Cerebellar nuclear complex (tissue), 1 donor: ENCODE results near the gene COIL.
"Not testable (repeated sequence)": the region's sequence is repeated elsewhere in the genome, so short reads cannot be mapped to it uniquely, and the experiment has no call there.

Experiments used
- DNase-seq, 2 experiments: peaks; one replicate each; lab custom pipeline; 2025; lab: John Stamatoyannopoulos, UW

The COIL gene, protein sequence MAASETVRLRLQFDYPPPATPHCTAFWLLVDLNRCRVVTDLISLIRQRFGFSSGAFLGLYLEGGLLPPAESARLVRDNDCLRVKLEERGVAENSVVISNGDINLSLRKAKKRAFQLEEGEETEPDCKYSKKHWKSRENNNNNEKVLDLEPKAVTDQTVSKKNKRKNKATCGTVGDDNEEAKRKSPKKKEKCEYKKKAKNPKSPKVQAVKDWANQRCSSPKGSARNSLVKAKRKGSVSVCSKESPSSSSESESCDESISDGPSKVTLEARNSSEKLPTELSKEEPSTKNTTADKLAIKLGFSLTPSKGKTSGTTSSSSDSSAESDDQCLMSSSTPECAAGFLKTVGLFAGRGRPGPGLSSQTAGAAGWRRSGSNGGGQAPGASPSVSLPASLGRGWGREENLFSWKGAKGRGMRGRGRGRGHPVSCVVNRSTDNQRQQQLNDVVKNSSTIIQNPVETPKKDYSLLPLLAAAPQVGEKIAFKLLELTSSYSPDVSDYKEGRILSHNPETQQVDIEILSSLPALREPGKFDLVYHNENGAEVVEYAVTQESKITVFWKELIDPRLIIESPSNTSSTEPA

DNA sequence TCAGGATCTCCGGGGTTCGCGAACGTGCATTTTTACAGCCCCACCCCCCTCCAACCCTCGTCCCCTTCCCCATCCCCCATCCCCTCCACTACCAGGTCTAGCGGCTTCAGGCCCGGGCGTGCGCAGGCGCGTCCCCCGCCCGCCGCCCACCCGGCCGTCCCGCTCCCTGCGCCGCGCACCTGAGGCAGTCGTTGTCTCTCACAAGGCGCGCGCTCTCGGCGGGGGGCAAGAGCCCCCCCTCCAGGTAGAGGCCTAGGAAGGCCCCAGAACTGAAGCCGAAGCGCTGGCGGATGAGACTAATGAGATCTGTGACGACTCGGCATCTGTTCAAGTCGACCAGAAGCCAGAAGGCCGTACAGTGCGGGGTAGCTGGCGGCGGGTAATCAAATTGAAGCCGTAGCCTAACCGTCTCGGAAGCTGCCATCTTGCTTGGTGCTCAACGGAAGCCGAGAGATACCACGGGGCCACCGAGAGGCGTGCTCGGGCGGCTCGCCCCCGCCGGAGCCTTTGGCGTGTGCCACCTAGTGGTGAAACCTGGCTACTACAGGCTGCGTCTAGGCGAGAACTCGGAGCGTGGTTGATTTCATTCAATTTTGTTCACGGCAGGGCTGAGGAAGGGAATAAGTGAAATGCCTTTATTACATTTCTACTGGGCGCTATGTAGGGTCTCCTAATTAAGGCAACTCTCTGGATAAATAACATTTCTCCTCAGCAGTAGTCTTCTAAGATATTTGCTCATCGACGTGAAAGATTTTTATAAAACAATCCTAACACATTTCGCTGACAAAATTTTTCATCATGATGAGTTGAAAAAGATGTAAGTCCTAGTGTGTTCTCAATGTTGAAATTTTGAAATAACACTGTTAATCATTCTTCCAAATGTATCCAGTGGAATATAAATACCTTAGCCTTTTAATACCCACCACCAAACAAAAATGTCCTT lies at the start of gene COIL:
Gene COIL, minus strand, starts transcription at position 455 of the 943 bp plus-strand sequence. Its CDS starts 31 bp downstream, at position 424.
- DNase-seq: peak in 1 of 2 experiments; percentile 83

DNA sequence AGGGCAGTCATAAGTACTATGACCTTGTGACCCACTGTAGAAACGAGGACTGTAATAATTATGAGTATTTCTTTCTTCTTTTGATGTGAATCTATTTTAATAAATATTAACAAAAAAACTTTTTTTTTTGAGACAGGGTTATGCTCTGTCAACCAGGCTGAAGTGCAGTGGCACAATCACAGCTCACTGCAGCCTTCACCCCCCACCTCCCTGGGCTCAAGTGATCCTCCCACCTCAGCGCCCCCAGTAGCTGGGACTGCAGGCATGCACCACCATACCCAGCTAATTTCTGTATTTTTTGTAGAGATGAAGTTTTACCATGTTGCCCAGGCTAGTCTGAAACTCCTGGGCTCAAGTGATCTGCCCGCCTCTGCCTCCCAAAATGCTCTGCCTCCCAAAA lies 49.6 kb upstream of the COIL start:
- DNase-seq: no peak

DNA sequence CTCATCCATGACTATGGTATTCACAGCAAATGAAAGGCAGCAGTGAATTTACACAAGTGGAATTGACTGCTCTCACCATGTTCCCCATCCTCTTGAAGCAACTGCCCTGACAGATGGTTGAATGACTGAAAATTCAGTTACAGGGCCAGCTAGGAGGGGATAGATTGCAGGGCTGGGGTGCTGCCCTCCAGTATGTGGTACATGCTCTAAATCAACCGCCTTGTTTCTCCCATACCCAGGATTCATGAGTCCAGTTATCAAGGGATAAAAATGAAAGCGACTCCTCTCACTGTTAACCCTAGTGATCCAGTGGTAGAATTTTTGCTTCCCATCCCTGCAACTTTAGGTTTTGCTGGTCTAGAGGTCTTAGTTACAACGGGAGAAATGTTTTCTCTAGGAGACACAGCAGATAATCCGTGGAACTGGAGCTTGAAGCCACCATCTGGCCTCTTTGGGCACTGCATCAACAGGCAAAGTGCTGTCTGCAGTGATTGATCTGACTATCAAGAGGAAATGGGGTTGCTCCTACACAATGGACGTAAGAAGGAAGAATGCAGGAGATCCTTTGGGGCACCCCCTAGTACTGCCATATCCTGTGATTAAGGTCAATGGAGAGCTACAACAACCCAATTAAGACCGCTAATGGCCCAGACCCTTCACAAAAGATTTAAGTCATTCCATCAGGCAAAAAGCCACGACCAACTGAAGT lies 49.0 kb upstream of the COIL start:
- no peak for DNase-seq

DNA sequence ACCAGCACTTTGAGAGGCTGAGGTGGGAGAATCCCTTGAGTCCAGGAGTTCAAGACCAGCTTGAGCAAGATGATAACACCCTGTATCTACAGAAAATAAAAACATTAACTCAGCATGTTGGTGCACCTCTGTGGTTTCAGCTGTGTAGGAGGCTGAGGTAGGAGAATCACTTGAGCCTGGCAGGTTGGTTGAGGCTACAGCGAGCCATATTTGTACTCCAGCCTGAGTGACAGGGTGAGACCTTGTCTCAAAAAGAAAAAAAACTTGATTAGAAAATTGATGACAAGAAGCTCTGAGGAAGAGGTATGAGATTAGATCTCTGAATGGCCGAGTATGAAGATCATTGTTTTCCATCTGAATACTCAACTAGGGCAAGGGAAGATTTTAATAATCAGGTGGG lies 48.1 kb upstream of the COIL start:
- no peak for DNase-seq

DNA sequence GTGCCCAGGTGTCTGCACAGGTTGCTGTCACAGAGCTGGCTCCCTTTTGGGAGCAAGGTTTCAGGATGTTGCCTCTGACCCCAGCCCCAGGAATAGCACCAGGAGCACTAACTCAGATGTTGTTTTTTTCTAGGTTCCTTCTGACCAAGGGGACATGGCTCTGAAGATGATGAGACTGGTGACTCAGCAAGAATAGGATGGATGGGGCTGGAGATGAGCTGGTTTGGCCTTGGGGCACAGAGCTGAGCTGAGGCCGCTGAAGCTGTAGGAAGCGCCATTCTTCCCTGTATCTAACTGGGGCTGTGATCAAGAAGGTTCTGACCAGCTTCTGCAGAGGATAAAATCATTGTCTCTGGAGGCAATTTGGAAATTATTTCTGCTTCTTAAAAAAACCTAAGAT lies 45.2 kb upstream of the COIL start:
- no peak for DNase-seq

DNA sequence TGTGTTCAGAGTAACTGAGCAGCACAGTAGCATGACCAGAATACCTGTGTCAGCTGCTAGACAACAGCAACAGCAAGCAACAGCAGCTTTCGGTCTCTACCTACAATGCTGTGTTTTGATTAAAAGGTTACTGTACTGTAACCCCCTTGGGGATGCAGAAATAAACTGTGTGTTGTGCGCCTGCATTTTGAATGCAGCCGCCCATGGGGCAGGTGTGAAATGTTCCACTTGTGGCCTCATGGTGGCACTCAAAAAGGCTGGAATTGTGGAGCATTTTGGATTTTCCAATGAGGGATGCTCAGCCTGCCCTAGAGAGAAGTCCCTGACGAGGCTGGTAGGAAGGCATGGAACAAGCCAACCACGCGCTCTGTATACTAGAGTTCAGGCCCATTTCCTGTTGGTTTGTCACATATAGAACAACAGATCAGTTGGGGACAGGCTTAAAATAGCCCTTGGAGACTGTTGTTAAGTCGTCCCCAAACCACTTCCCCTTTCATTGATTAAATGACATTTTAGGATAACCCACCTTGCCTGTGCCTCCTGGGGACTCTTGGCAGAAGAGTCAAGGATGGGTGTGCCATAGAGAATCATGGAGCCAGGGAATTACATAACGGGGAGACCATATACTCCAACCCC lies 44.2 kb upstream of the COIL start:
- no peak for DNase-seq

DNA sequence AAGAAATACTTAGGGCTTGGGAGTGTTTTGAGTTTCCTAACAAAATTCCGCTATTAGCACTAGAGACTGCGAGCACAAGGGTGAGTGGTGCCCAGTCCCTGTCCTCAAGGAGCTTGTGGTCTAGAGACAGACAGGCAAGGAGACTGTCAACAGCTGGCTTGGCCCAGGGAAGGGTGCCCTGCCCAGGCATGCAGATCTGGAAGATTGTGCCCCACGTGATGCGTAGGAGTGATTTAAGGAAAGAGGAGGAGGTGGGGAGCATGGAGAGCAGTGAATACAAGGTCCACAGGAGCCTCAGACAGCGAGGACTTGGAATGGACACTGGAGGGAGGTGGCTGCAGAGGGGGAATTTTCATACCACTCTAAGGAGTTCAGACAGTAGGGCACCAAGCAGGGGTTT lies 42.1 kb upstream of the COIL start:
- no peak for DNase-seq

DNA sequence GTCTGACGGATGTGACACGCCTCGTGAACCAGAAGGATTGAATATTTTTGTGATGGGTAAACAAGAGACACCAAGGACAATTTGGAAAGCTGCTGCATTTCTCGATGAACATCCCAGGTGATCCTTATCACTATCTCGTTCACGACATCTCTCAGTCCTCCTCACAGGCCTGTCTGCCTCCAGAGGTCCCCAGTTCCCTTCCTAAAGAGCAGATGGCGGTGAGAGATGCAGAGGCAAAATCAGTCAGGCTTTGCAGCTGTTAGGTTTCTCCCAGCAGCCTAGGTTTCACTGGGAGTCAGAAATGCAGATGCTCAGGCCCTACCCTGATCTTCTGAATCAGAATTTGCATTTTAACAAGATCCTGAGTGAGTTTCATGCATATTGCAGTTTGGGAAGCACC lies 40.7 kb upstream of the COIL start:
- no peak for DNase-seq

DNA sequence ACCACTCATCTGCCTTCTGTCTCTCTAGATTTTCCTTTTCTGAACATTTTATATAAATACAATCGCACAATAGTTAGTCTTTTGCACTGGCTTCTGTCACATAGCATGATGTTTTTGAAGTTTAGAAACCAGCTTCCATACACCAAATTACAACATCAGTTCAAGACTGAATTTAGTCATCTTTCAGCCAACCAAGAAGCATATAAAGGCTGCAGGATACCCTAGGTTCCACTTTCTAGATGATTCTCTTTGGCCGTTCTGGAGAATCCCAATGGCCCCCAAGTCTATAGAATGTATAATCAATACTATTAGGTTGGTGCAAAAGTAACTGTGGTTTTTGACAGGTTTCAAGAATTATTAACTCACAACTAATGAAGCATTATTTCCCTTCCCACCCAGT lies 36.5 kb upstream of the COIL start:
- DNase-seq: no peak

DNA sequence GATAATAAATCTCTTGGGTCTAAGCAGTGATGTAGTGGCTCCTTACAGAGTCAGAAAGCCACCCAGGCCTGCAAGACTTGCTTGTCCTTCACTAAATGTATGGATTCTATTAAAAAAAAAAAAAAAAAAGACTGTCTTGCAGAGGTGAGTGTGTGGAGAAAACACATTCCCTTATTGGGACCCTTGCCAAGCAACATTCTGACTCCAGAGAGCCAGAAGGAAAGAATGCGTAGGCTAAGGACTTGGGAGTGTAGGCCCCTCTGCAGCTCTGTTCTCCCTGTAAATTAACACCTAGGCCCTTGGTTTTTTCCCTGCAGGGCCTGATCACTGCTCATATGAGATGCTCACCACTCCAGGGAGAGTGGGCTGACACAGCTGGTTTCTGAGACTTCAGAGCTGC lies 34.9 kb upstream of the COIL start:
- DNase-seq: no peak

DNA sequence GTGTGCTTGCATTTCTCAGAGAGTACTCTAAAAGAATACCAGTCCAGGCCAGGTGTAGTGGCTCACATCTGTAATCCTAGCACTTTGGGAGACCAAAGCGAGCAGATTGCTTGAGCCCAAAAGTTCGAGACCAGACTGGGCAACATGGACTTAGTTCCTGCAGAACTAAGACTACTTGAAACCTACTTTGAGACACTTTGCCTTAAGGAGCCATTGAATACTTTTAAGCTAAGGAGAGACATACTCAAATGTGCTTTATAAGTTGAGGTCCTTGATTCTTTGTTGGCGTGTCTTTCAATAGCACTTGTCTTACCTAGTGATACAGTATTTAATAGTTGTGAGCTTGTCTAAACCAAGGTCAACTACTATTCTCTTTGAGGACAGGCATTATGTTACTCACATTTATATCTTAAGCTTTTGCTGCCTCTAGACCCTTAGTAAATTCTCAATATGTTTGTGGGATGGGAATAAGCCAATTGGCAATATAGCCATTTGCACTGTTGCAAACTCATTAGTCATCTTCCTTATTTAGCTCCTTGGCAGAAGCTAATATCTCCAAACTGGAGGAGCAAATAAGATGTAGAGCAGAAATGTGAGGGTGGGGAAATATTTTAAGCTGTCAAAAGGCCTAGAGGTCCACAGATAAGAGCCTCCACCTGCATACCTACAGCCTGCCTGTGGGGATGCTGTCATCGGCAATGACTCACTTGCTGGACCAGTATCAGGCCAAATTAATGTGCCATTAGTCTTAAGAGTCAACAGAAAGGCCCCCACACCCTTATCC lies 33.4 kb upstream of the COIL start:
- DNase-seq: no peak

DNA sequence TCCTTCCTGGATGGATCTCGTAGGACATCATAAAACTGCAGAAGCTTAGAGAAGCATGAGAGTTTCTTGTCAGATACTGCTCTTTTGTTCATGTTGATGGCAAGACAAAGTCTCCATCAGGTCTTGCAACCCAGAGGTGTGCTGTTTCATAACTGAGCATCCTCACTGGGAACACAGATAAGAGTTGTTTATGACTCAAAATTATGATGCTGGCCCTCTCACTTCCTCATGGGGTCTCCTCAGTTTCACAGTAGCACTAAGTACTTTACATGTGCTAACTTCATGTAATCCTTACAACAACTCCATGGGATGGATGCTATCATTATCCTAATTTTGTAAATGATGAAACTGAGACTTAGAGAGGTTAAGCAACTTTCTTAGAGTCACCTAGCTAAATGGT lies 31.5 kb upstream of the COIL start:
- DNase-seq: no peak

DNA sequence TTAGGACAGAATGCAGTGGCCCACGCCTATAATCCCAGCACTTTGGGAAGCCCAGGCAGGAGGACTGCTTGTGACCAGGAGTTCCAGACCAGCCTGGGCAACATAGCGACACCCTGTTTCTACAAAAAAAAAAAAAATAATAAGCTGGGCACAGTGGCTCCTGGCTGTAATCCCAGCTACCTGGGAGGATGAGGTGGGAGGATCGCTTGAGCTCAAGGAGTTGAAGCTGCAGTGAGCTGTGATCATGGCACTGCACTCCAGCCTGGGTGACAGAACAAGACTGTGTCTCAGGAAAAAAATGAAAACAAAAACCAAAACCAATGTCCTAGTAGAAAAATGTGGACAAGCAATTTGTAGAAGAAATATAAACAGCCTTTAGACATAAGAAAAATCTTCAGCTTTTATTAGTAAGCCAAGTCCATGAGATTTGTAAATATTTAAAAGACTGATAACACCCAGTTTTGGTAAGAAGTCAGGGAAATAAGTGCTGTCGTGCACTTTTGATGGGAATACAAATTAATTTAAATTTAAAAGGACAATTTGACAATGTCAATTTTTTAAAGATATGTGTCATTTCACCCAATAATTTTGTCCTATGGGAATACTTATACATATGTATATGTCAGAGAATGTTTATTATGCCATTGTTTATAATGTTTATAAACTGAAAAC lies 28.2 kb upstream of the COIL start:
- no peak for DNase-seq

DNA sequence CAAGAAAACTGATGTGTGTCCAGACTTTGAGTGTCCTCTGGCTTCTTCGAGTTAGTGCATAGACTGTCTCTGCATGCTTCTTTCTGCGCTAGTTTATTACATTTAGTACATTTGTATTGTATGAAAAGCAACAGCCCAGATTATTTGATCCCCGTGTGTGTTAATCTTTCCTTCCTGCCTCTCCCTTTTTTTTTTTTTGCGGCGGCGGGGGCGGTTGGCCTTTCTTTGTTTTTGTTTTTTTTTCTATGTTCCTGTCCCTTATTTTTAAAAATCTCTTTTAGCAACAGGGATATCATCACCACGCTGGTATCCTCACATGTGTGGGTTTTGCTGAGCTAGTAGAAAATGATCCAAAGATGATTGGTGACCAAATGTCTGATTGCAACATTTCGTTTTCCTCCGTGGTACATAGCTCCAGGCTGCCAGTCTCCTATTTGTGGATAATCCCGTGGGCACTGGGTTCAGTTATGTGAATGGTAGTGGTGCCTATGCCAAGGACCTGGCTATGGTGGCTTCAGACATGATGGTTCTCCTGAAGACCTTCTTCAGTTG lies 26.5 kb upstream of the COIL start:
- no peak for DNase-seq

DNA sequence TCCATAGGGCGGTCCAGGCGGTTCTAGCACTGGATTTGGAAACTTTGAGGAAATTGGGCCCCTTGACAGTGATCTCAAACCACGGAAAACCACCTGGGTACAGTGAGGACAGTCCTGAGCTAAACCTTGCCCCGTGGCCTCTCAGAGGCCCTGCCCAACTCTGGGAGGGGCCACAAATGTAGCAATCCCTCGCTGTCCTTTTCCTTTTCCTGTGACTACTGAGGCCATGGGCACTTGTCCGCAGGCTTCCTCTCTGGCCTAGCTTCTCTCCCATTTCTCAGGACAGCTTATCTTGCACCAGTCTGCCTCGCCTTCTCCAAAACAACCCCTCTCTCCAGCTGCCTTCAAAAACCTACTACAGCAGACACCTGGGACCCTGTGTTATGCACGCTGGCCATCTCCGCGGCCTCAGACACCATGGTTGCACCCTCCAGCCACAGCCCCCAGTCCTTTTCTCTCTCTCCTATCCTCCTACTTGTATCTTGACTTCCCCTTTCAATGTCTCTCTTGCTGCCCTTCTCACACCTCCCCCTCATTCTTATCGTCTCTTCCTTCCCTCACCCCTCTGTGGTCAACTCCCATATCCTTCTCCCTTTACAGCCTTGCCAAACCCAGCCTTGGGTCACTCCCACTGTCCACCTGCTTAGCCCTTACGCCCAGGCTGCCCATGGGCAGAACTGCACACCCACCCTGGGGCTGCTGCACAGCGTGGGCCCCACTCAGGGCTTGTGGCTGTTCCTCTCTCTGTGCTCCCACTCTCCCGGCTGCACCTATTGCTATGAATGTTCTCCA lies 24.7 kb upstream of the COIL start:
- DNase-seq: no peak

DNA sequence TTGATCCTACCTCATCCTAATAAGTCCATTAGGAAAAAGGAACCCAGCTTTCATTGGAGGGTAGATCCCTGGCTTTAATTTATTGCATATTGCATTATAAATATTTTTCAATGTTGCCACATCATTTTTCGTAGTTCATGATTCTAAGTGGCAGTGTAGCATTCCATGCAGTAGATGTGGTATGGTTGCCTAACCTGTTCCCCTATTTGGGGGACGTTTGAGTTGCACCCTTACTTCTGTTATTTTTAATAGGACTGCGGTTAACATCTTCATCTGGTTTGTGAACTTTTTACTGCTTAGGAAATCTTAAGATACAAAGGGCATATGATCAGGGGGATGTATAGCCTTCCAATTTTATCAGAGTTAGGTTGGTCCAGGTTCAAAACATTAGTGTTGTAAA lies 22.5 kb upstream of the COIL start:
- DNase-seq: no peak

DNA sequence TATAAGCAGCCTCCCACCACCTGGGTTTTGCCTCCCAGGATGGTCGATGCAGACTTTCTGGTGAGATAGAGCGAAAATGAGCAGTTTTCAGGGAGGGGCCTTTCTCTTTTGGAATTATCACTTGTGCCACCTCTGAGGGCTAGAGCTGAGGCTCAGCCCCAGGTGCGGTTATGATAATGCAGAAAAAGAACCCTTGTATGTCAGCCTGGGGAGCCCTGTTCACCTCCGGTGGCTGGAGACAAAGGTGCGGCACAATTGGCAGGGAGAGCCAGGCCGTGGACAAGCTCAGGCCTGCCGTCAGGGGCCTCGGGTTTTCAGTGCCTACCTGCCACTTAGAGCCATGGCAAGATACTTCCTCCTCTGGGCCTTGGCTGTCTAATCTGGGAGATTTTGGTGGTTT lies 21.5 kb upstream of the COIL start:
- no peak for DNase-seq

DNA sequence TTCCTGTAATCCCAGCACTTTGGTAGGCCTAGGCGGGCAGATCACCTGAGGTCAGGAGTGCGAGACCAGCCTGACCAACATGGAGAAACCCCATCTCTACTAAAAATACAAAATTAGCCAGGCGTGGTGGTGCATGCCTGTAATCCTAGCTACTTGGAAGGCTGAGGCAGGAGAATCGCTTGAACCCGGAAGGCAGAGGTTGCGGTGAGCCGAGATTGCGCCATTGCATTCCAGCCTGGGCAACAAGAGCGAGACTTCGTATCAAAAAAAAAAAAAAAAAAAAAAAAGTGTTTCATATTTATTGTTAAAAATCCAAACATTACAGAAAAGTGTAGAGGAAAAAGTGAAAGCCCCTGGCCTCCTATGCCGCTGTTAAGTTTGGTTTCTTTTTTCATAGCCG lies 19.7 kb upstream of the COIL start:
- not testable (repeated sequence) for DNase-seq

DNA sequence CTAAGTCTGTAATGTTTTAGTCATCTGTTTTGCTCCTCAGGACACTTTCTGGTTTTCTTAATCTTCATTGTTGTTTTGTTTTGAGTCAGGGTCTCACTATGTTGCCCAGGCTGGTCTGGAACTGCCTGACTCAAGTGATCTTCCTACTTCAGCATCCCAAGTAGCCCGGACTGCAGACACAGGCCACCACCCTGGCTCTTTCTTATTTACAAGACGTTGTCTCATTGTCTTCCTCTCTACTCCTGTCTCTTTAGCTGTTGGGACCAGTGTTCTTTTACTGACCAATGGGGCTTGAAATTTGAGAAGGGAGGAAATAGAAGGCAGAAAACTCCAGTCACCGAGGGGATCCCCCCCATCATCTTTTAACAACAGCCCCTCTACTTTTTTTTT lies 18.2 kb upstream of the COIL start:
- DNase-seq: no peak
